Astrocyte (in vitro differentiated cells and primary cell): ENCODE data around the gene TMEM203.

Source experiments
- EZH2 ChIP-seq: IDR thresholded peaks from 2 replicates; pipeline ENCODE4 v1.6.1; 2012; ENCODE audit warnings: mild to moderate bottlenecking, low read length, inconsistent platforms; ENCODE audit not compliant: insufficient read depth
- TF ChIP-seq, protein P1 (sequence below): IDR thresholded peaks from 2 replicates; pipeline ENCODE4 v1.5.1; 2011; ENCODE audit warnings: low read depth, mild to moderate bottlenecking, inconsistent platforms, low read length, moderate library complexity; ENCODE audit not compliant: insufficient read depth

- TF ChIP-seq, protein P1, sequence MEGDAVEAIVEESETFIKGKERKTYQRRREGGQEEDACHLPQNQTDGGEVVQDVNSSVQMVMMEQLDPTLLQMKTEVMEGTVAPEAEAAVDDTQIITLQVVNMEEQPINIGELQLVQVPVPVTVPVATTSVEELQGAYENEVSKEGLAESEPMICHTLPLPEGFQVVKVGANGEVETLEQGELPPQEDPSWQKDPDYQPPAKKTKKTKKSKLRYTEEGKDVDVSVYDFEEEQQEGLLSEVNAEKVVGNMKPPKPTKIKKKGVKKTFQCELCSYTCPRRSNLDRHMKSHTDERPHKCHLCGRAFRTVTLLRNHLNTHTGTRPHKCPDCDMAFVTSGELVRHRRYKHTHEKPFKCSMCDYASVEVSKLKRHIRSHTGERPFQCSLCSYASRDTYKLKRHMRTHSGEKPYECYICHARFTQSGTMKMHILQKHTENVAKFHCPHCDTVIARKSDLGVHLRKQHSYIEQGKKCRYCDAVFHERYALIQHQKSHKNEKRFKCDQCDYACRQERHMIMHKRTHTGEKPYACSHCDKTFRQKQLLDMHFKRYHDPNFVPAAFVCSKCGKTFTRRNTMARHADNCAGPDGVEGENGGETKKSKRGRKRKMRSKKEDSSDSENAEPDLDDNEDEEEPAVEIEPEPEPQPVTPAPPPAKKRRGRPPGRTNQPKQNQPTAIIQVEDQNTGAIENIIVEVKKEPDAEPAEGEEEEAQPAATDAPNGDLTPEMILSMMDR, result no peak
- no peak for TF ChIP-seq EZH2
Measured at GRCh38 chr9:137228506-137228967, 23.1 kb upstream of the TMEM203 start.
